Chondrocyte (in vitro differentiated cells): ENCODE data around the gene LYVE1. TPM values are rescaled to one million over a fixed set of nuclear protein-coding genes. Genes with fewer than 3 reads are reported as not detected.

Source experiments
- DNase-seq: peaks from one replicate; pipeline ENCODE4 v3.0.0; 2021; ENCODE audit warnings: mixed read lengths, low spot score
- H3K27ac Mint-ChIP-seq: one replicate; pipeline ENCODE4 v1.8.0; 2021; ENCODE audit warnings: mild to moderate bottlenecking, moderate library complexity, mixed read lengths; ENCODE audit not compliant: unreplicated experiment
- H3K27me3 Mint-ChIP-seq: 2 replicates; pipeline ENCODE4 v1.8.0; 2021; ENCODE audit warnings: low read depth, mixed read lengths
- H3K36me3 Mint-ChIP-seq: 2 replicates; pipeline ENCODE4 v1.8.0; 2021; ENCODE audit warnings: low read depth, mixed read lengths
- H3K4me1 Mint-ChIP-seq: 2 replicates; pipeline ENCODE4 v1.8.0; 2021; ENCODE audit warnings: low read depth, mild to moderate bottlenecking, mixed read lengths
- H3K4me3 Mint-ChIP-seq: one replicate; pipeline ENCODE4 v1.8.0; 2021; ENCODE audit warnings: mild to moderate bottlenecking, moderate library complexity, mixed read lengths; ENCODE audit not compliant: unreplicated experiment
- H3K9me3 Mint-ChIP-seq: 2 replicates; pipeline ENCODE4 v1.8.0; 2021; ENCODE audit warnings: low read depth, mixed read lengths
- CTCF ChIP-seq: fragments of 200-600 bp; sonication (generic); IDR thresholded peaks from 2 replicates; pipeline ENCODE4 v1.5.0; 2021; ENCODE audit warnings: antibody characterized with exemption, mild to moderate bottlenecking, moderate library complexity
- total RNA-seq: library from RNA; stranded (reverse); gene quantifications from 3 replicates; pipeline ENCODE4 v1.2.1, GENCODE V29; 2021

LYVE1 gene
- total RNA-seq, 1 donor from 2014 or later, result 3.5 TPM

GRCh38 chr11:10534316-10534715 lies 34.1 kb downstream of the LYVE1 start:
- Mint-ChIP-seq H3K27me3 (no peaks in the 10 kb centered on the region), H3K9me3 (no peaks in the 10 kb centered on the region), H3K36me3 (peaks cover 10% of the 10 kb centered on the region), H3K4me3 (no peak overlapping the region), H3K4me1 (peaks cover 54% of the 10 kb centered on the region), H3K27ac (no peak overlapping the region)
- no peak for TF ChIP-seq CTCF
- DNase-seq, result no peak

- DNase-seq, result no peak
- no peaks in the 10 kb centered on the region for H3K27me3 Mint-ChIP-seq
- no peak overlapping the region for H3K4me3 Mint-ChIP-seq
- H3K27ac Mint-ChIP-seq, result no peak overlapping the region
- no peak for TF ChIP-seq CTCF
- no peaks in the 10 kb centered on the region for H3K9me3 Mint-ChIP-seq
- H3K36me3 Mint-ChIP-seq, result peaks cover 12% of the 10 kb centered on the region
- peaks cover 54% of the 10 kb centered on the region for H3K4me1 Mint-ChIP-seq
These were observed 35.1 kb downstream of the LYVE1 start for GRCh38 chr11:10533323-10533722.

- Mint-ChIP-seq H3K27me3 (no peaks in the 10 kb centered on the region), H3K36me3 (peaks cover 12% of the 10 kb centered on the region), H3K9me3 (no peaks in the 10 kb centered on the region), H3K4me3 (no peak overlapping the region), H3K4me1 (peaks cover 52% of the 10 kb centered on the region), H3K27ac (peak overlapping the region; percentile 5)
- DNase-seq, result no peak
- TF ChIP-seq CTCF, result no peak
These were observed 35.9 kb downstream of the LYVE1 start for GRCh38 chr11:10532526-10532925.

GRCh38 chr11:10529279-10529678 lies 39.2 kb downstream of the LYVE1 start:
- no peaks in the 10 kb centered on the region for H3K27me3 Mint-ChIP-seq
- H3K9me3 Mint-ChIP-seq, result no peaks in the 10 kb centered on the region
- no peak for TF ChIP-seq CTCF
- peaks cover 54% of the 10 kb centered on the region for H3K4me1 Mint-ChIP-seq
- no peak overlapping the region for H3K4me3 Mint-ChIP-seq
- peak overlapping the region; percentile 66 for H3K27ac Mint-ChIP-seq
- DNase-seq, result no peak
- peaks cover 22% of the 10 kb centered on the region for H3K36me3 Mint-ChIP-seq

- Mint-ChIP-seq H3K27ac (peak overlapping the region; percentile 10), H3K4me3 (no peak overlapping the region), H3K4me1 (peaks cover 54% of the 10 kb centered on the region), H3K27me3 (no peaks in the 10 kb centered on the region), H3K9me3 (no peaks in the 10 kb centered on the region), H3K36me3 (peaks cover 21% of the 10 kb centered on the region)
- TF ChIP-seq CTCF, result no peak
- DNase-seq, result no peak
These were observed 40.3 kb downstream of the LYVE1 start for GRCh38 chr11:10528121-10528520.
